ENCODE results near the gene ADAMTS2. TPM values are rescaled to one million over a fixed set of nuclear protein-coding genes. Genes with fewer than 3 reads are reported as not detected.

Gene ADAMTS2
- total and polyA plus RNA-seq, 11 donors = 1.1 to 23.0 (median 5.5) TPM

DNA sequence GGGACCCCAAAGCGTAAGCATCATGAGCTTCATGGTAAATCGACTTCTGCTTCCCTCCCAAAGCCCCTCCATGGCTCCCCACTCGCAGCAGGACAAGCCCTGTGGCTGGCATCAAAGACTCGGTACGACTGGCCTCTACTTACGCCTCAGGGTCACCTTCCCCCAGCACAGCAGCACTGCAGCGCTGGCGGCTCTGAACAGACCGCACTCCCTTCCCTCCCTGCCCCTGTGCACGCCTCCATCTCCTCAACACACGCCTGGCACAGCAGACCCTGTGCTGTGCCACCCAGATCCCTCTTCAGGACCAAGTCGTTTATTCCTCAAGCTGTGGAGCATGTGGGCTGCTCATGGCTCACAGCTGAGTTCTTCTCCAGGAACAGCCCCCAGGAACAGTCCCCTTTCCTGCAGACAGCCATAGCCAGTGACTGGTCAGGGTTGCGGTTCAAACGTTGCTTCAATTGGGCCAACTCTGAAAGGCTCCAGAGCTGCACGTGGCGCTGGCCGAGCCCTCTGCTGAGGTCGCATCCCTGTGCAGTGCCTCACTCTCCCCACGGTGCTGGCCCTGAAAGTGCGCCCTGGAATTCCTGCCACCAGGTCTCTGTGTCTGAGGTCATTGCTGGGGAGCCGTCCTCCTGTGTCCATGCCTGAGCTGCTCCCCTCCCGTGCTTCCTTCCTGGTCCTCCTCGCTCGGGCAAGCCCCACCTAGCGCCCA lies 197.1 kb downstream of the ADAMTS2 start:
- Histone ChIP-seq H3K36me3 (peaks cover 0 to 9% (median 0%) of the 10 kb centered on the region in 9 donors), H3K27me3 (no peaks in the 10 kb centered on the region), H3K27ac (no peak overlapping the region), H3K4me1 (no peaks in the 10 kb centered on the region), H3K4me3 (no peak overlapping the region), H3K9me3 (no peaks in the 10 kb centered on the region)
- ATAC-seq (no peak), DNase-seq (peak in 2 of 5 donors; percentile 17 to 47)
- TF ChIP-seq POLR2A (IDR thresholded peaks at IDR 0.05) = no peak
- TF ChIP-seq, protein P1, sequence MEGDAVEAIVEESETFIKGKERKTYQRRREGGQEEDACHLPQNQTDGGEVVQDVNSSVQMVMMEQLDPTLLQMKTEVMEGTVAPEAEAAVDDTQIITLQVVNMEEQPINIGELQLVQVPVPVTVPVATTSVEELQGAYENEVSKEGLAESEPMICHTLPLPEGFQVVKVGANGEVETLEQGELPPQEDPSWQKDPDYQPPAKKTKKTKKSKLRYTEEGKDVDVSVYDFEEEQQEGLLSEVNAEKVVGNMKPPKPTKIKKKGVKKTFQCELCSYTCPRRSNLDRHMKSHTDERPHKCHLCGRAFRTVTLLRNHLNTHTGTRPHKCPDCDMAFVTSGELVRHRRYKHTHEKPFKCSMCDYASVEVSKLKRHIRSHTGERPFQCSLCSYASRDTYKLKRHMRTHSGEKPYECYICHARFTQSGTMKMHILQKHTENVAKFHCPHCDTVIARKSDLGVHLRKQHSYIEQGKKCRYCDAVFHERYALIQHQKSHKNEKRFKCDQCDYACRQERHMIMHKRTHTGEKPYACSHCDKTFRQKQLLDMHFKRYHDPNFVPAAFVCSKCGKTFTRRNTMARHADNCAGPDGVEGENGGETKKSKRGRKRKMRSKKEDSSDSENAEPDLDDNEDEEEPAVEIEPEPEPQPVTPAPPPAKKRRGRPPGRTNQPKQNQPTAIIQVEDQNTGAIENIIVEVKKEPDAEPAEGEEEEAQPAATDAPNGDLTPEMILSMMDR (IDR thresholded peaks at IDR 0.05) = no peak
- intact Hi-C loops (cut with DNase I) = no loop called here
- 82 to 84% (median 83%) methylated on average over 25 of the region's 25 CpGs for WGBS, 4 donors

DNA sequence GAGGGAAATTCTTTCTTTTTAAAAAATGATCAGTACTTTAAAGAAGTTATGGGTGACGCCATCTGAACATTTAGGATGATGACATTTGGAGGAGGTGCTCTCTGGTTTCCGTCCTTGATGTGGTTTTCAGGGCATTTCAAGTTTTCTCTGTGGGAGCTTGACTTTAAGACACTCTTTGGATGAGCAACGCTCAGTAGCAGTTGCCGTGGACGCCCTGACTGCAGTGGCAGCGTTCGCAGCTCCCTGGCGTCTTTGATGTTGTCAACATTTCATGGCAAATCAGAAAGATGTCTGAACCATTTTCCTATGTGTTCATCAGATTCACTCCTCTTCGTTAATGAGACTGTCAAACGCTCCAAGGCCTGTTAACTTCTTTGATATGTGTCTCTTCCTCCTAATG lies 199.0 kb downstream of the ADAMTS2 start:
- intact Hi-C loops (cut with DNase I) = no loop called here
- Histone ChIP-seq H3K36me3 (no peaks in the 10 kb centered on the region), H3K4me1 (no peaks in the 10 kb centered on the region), H3K27ac (no peak overlapping the region), H3K9me3 (no peaks in the 10 kb centered on the region), H3K4me3 (no peak overlapping the region), H3K27me3 (no peaks in the 10 kb centered on the region)
- DNase-seq (peak in 3 of 5 donors; percentile 6 to 20 (median 9)), ATAC-seq (no peak)
- TF ChIP-seq POLR2A (IDR thresholded peaks at IDR 0.05) = no peak
- TF ChIP-seq, protein P1 (IDR thresholded peaks at IDR 0.05) = no peak
- 83 to 87% (median 86%) methylated on average over 10 of the region's 10 CpGs for WGBS, 4 donors

DNA sequence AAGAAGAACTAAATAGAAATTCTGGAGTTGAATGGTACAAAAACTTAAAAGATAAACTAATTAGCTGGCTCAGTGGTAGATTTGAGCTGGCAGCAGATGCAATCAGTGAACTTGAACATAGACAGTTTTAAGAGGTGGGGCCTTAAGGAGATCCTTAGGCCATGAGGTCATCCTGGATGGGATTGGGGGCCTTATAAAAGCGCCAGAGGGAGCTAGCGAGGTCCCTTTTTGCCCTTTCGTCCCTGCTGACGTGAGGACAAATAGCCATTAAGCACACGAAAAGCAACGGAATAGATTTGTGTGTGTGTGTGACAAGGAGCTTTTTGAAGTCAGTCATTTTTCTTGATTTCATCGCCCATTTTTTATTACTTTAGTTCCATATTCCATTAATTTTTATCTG lies 201.8 kb downstream of the ADAMTS2 start:
- ATAC-seq (peak in 1 of 4 donors; percentile 55), DNase-seq (peak in 1 of 5 donors; percentile 6)
- H3K4me1 ChIP-seq = no peaks in the 10 kb centered on the region
- H3K27me3 ChIP-seq = no peaks in the 10 kb centered on the region
- H3K4me3 ChIP-seq = no peak overlapping the region
- intact Hi-C loops (cut with DNase I) = no loop called here
- no peak for TF ChIP-seq POLR2A (IDR thresholded peaks at IDR 0.05)
- TF ChIP-seq, protein P1 (IDR thresholded peaks at IDR 0.05) = peak in 4 of 12 donors; percentile 8 to 35 (median 18)
- WGBS, 4 donors = 39 to 66% (median 44%) methylated on average over 7 of the region's 7 CpGs
- H3K27ac ChIP-seq = no peak overlapping the region
- H3K36me3 ChIP-seq = no peaks in the 10 kb centered on the region
- H3K9me3 ChIP-seq = no peaks in the 10 kb centered on the region

DNA sequence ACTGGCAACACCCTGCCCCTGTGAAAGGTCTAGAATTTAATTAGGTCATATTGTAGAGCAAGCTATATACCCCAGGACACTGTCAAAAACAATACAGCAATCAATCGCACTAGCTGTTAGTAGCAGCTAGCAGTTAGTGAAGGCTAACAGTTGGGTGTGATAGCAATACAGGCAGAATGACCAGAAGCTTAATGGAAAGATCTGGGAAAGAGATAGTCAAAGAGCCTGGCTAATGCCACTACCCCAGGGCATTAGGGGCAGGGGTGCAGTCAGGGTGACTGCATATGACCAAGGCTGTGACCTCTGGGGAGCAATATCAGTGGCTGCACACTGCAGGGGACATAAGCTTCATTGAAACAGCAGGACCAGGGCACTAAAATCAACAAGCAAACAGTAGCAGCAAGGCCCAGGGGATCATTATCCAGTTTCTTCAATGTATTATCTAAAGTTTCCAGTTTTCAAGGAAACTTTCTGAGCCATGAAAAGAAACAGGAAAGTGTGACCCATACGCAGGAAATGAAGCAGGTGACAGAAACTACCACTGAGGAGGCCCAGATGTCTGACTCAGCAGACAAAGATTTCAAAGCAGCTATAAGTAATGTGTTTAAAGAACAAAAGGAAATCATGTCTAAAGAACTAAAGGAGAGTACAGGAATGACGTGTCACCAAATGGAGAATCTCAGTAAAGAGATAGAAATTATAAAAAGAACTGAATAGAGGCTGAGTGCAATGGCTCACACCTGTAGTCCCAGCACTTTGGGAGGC lies 202.6 kb downstream of the ADAMTS2 start:
- intact Hi-C loops (cut with DNase I) = no loop called here
- ATAC-seq (no peak), DNase-seq (no peak)
- Histone ChIP-seq H3K36me3 (no peaks in the 10 kb centered on the region), H3K27me3 (no peaks in the 10 kb centered on the region), H3K4me3 (no peak overlapping the region), H3K27ac (no peak overlapping the region), H3K9me3 (no peaks in the 10 kb centered on the region), H3K4me1 (no peaks in the 10 kb centered on the region)
- 60 to 67% (median 65%) methylated on average over 3 of the region's 3 CpGs for WGBS, 4 donors
- TF ChIP-seq, protein P1 (IDR thresholded peaks at IDR 0.05) = no peak
- TF ChIP-seq POLR2A (IDR thresholded peaks at IDR 0.05) = no peak
